ENCODE results near the gene RILP. TPM values are rescaled to one million over a fixed set of nuclear protein-coding genes. Genes with fewer than 3 reads are reported as not detected.
A peak's percentile ranks its signal among the peaks of the same experiment; 100 is the strongest.

Gene RILP
- total RNA-seq, 4 donors from 2014 or later: 15.8 to 41.5 (median 24.0) TPM

DNA sequence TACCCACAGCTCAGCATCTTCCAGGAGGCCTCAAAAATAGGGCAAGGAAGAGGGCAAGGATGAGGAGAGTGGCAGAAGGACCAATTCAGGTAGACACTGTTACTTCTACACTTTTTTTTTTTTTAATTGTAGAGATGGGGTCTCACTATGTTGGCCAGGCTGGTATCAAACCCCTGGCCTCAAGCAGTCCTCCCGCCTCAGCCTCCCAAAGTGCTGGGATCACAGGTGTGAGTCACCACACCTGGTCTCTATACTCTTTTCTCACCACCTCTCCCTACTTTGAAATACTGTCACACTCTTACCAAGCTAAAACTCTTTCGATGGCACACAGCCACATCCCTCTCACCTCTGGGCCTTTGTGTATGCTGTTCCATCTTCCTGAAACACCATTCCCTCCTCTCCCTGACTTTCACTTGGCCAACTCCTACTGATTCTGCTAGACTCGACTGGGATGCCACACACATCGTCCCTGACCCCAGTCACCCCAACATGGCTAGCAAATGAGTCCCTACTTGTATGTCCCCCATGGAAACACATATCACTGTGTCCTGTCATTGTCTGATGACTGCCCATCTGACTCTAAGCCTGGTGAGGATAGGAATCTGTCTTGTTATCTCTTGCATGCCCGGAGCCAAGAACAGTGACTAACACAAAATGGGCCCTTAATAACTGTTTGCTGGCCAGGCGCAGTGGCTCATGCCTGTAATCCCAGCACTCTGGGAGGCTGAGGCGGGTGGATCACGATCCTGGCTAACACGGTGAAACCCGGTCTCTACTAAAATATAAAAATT is 13.8 kb downstream of the RILP start:
- H3K36me3 ChIP-seq: peaks cover 3 to 56% (median 20%) of the 10 kb centered on the region in 4 donors
- H3K27me3 ChIP-seq: no peaks in the 10 kb centered on the region
- no peaks in the 10 kb centered on the region for H3K4me1 ChIP-seq
- intact Hi-C loops (cut with DNase I): no loop called here
- H3K9me3 ChIP-seq: no peaks in the 10 kb centered on the region
- no peak overlapping the region for H3K27ac ChIP-seq (replicated peaks in 1 of 4)
- 83% methylated on average over 10 of the region's 10 CpGs for WGBS
- DNase-seq (ENCODE audit: extremely low spot score): no peak
- TF ChIP-seq POLR2AphosphoS5 (IDR thresholded peaks at IDR 0.05): no peak
- no peak overlapping the region for H3K4me3 ChIP-seq

- H3K9me3 ChIP-seq: no peaks in the 10 kb centered on the region
- peaks cover under 1 to 3% (median 2%) of the 10 kb centered on the region in 4 donors for H3K4me1 ChIP-seq
- peaks cover 3 to 56% (median 20%) of the 10 kb centered on the region in 4 donors for H3K36me3 ChIP-seq
- H3K27me3 ChIP-seq: no peaks in the 10 kb centered on the region
- TF ChIP-seq EP300 (IDR thresholded peaks at IDR 0.05): no peak
- TF ChIP-seq, protein P1, sequence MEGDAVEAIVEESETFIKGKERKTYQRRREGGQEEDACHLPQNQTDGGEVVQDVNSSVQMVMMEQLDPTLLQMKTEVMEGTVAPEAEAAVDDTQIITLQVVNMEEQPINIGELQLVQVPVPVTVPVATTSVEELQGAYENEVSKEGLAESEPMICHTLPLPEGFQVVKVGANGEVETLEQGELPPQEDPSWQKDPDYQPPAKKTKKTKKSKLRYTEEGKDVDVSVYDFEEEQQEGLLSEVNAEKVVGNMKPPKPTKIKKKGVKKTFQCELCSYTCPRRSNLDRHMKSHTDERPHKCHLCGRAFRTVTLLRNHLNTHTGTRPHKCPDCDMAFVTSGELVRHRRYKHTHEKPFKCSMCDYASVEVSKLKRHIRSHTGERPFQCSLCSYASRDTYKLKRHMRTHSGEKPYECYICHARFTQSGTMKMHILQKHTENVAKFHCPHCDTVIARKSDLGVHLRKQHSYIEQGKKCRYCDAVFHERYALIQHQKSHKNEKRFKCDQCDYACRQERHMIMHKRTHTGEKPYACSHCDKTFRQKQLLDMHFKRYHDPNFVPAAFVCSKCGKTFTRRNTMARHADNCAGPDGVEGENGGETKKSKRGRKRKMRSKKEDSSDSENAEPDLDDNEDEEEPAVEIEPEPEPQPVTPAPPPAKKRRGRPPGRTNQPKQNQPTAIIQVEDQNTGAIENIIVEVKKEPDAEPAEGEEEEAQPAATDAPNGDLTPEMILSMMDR (IDR thresholded peaks at IDR 0.05): no peak
- no peak for TF ChIP-seq POLR2A (IDR thresholded peaks at IDR 0.05; ENCODE audit: low read depth)
- TF ChIP-seq POLR2AphosphoS5 (IDR thresholded peaks at IDR 0.05): no peak
- H3K4me3 ChIP-seq: no peak overlapping the region
- intact Hi-C loops (cut with DNase I): no loop called here
- 95% methylated on average over 42 of the region's 45 CpGs for WGBS
- H3K27ac ChIP-seq (replicated peaks in 1 of 4): no peak overlapping the region
- no peak for DNase-seq (ENCODE audit: extremely low spot score)
Measured at GRCh38 chr17:1634841-1635650, 14.6 kb downstream of the RILP start.

GRCh38 chr17:1630662-1631061 is 19.0 kb downstream of the RILP start:
- peaks cover 2 to 15% (median 10%) of the 10 kb centered on the region in 4 donors for H3K36me3 ChIP-seq
- peaks cover 20 to 35% (median 33%) of the 10 kb centered on the region in 4 donors for H3K4me1 ChIP-seq
- no peak overlapping the region for H3K4me3 ChIP-seq
- no peak for DNase-seq (ENCODE audit: extremely low spot score)
- no peaks in the 10 kb centered on the region for H3K9me3 ChIP-seq
- TF ChIP-seq EP300 (IDR thresholded peaks at IDR 0.05): no peak
- TF ChIP-seq, protein P1 (IDR thresholded peaks at IDR 0.05): no peak
- TF ChIP-seq POLR2AphosphoS5 (IDR thresholded peaks at IDR 0.05): no peak
- no peak for TF ChIP-seq POLR2A (IDR thresholded peaks at IDR 0.05; ENCODE audit: low read depth)
- no peak overlapping the region for H3K27ac ChIP-seq (replicated peaks in 1 of 4)
- intact Hi-C loops (cut with DNase I): no loop called here
- 85% methylated on average over 4 of the region's 4 CpGs for WGBS
- H3K27me3 ChIP-seq: no peaks in the 10 kb centered on the region

DNA sequence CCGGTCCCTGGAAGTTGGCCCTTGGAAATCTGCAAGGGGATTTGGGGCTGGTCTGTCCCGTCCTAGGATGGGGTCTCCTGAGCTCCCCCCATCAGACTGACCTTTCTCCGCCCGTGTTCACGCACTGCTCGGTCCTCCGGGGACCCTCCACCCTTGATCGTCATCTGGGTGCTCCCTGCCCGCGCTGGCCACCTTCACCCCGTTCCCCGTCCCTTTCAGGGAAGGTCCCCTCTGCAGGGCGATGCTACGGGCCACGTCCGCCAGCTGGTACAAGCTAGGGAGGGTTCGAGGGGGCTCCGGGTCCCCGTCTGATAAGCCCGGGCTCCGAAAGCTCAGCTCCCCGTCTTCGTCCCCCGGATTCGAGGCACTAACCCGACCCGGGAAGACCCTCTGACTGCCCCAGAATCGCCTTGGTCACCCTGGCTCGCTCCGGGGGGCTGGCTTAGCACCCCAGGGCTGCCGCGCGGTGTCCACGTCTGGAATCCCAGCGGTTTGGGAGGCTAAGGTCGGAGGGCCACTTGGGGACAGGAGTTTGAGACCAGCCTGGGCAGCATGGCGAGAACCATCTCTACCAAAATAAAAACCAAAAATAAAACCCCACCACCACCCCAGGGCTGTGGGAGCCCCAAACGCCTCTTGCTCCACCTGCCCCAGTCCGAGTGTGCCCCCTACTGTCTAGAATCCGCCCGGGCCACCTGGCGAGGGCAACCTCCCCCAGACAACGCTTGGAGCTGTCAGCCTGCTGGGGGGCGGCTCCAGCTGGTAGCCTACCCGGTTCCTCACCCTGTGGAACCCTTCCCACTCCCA is 20.0 kb downstream of the RILP start:
- no peak for DNase-seq (ENCODE audit: extremely low spot score)
- 4% methylated on average over 42 of the region's 45 CpGs for WGBS

More for the DNA sequence above, 20.0 kb downstream of the RILP start:
- Histone ChIP-seq H3K4me3 (peak overlapping the region; percentile 68 to 89 (median 80)), H3K27ac (replicated peaks in 1 of 4) (peak overlapping the region; percentile 90 to 95 (median 90)), H3K27me3 (no peaks in the 10 kb centered on the region), H3K36me3 (peaks cover 0 to 5% (median 3%) of the 10 kb centered on the region in 4 donors), H3K4me1 (peaks cover 20 to 35% (median 33%) of the 10 kb centered on the region in 4 donors), H3K9me3 (no peaks in the 10 kb centered on the region)
- intact Hi-C loops (cut with DNase I): loop anchor here (2.0 kb wide), 1 partner anchor 53 kb away; no protein-coding TSS in a partner anchor
- TF ChIP-seq EP300 (IDR thresholded peaks at IDR 0.05): no peak
- peak in 1 of 2 donors; percentile 28 for TF ChIP-seq POLR2AphosphoS5 (IDR thresholded peaks at IDR 0.05)
- TF ChIP-seq, protein P1 (IDR thresholded peaks at IDR 0.05): peak; percentile 52 to 63 (median 58)

Data from esophagus muscularis mucosa (tissue), 4 donors.